Daoy (cell line): ENCODE results near the gene CLCN1. TPM values are rescaled to one million over a fixed set of nuclear protein-coding genes. Genes with fewer than 3 reads are reported as not detected.
A peak's percentile ranks its signal among the peaks of the same experiment; 100 is the strongest.

Experiments used
- DNase-seq: peaks from one replicate; pipeline ENCODE4 v3.0.0-alpha.2; 2015; ENCODE audit warnings: low read depth
- total RNA-seq: library from RNA; depleted of rRNA; stranded (reverse); fragments of >200 nt; shearing (Covaris generic); gene quantifications from 2 replicates; pipeline ENCODE4 v1.2.3, GENCODE V29; 2014

CLCN1 gene
- total RNA-seq, 1 experiment from 2014 or later: 0.23 TPM

DNA sequence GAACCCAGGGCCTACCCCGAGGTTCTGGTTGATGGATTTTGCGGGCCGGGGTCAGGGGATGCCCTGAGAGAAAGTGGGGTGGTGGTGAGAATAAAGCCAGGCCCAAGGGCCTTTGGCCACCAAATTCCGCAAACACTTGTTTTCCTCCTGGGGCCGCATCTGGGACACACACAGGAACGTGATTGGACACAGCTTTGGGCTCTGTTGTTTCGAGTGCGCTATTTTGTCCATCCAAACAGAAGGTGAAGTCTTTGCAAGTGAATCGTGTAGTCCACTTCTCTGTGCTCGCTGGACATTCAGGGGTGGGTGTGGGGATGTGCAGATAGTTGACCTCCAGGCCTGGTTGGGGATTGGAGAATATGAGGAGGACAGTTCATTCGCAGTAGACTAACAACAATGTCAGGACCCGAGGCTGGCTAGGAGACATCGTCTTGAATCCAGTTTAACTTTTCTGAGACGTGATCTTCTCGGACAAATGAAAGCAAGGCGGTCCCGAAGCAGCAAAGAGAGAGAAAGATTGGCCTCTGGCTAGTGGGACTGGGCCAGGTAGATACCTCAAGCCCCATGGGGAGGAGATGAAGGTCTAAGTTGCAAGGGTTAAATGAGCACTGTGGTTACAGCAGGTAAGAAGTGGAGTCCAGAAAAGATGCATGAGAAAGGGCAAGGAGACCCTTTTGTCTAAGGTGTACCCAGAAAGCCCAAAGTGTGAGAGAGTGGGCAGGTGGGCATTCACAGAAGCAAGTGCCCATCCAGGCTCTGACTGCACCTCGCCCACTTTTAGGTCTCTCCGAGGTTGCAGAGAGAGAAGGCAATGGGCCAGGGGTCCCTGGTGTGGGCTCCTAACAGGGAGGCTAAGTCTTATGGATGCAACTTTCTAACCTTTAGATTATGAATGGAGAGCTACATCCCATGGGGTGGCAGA, 47.4 kb downstream of the CLCN1 start:
- DNase-seq: no peak

DNA sequence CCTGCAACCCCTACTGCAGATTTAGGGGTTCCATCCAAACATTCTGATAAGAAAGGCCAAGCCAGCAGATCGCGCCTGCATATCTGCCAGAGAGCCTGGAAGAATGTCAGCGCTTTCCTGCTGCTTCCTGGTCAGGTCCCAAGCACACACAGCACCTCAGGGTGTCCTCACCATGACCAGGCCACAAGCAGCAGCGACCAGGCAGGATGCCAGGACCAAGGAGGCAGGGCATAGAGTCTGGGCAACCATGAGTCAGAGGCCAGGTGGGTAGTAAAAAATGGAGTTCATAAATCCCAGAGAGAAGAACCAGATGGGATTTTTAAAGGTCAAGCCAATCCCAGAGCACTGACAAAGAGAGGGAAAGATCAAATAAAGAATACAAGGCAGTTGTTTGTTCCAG, 52.1 kb downstream of the CLCN1 start:
- DNase-seq: peak; percentile 88

DNA sequence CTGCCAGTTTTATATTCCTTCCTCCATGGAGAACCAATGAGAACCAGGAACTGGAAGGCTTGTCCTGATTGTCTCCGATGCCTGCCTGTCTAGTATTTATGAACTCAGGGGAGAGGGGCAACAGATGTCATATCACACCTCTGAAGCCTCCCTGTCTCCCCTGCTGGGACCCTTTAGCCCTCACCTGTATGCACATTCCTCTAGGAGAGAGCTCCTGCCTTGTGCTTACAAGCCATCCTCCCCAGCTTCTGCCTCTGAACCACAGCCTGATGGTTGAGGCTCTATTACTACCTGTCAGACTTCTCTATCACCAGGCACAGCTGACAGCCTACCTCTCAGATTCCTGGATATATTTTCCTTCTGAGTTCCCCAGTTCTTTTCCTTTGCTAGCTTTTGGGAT, 52.5 kb downstream of the CLCN1 start:
- DNase-seq: no peak

DNA sequence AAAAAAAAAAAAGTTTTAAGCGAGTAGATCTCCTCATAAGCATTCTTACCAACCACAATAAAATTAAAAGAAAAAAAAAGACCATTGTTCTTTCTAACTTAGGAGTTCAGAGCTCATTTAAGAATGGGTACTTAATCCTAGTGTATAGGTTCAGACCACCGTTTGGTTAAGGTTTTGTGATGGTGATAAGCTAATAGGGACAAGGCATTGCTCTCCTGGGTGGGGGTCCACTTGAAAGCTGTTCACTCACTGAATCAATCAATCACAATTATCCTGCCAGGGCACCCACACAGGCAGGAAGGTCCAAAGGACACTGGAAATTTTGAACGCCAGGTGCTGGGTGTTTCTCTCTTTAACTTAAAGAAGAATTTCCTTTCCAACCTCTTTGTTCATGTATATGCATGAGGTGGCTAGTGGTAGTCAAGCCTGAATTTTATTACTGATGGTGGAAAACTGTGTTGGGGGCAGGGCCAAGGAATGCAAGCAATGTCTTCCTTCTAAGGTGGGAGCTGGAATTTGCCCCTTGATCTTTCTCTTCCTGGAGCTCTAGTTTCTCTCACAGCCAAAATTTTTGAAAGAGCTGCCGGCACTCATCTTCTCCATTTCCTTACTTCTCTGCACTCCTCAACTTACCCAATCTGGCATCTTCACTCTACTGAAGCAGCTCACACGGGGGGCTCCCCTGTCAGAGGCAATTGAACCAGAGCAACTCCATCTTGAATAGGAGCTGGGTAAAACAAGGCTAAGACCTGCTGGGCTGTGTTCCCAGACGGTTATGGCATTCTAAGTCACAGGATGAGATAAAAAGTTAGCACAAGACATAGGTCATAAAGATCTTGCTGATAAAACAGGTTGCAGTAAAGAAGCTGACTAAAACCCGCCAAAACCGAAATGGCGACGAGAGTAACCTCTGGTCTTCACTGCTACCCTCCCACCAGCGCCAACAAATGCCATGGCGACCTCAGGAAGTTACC, 54.1 kb downstream of the CLCN1 start:
- no peak for DNase-seq

DNA sequence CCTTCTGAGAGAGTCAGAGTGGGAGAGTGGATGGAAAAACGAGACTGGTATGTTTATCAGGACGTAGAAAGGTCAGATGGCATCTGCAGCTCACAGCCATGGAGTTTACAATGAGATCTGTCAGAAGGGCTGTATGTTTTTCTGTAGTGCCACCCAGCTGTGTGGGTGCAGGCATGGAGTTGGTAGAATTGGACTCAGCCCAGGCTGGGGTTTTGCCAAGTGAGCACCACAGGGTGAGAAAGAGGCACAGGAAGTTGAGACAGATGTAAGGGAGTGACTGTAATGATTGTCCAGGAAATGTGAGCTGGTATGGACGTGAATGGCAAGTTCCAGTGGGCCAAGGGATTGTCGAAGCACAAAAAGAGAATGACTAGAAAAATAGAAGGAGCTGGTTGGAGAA, 56.2 kb downstream of the CLCN1 start:
- peak; percentile 77 for DNase-seq

DNA sequence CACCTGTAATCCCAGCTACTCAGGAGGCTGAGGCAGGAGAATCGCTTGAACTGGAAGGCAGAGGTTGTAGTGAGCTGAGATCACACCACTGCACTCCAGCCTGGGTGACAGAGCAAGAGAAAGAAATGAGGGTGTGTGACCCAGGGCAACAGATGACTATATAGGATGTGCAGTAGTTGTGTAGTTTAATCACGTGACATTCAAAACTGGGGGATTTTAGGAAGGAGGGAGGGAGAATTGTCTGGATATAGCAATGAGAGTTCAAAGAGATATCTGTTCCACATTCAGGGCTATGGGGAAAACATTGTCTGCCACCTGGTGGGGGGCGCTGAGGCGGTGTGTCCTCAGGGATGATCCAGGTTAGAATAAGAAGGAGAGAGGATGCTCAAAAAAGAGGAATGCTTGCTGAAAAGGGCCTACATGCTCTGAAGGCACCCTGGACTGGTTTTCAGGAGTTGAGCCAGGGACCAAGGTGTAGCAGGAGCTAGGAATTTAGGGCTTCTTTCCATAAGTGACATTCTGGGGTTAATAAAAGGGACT, 57.4 kb downstream of the CLCN1 start:
- no peak for DNase-seq

DNA sequence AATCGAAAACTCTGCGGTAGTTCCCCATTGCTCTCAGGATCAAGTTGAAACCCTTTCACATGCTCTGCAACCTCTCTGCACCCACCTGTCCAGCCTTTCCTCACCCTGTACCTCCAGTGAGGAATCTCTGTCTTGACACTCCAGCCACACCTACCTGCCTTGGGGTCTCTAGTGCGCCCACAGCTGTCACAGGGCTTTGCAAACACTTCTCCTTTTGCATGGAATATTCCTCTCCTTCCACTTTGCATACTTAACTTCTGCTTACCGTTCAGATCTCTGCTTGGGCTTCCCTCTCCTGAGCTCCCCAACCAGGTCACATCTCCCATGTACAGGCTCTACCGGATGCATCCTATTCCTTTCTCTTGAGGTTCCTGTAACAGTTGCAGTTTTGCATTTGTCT, 58.6 kb downstream of the CLCN1 start:
- DNase-seq: no peak

DNA sequence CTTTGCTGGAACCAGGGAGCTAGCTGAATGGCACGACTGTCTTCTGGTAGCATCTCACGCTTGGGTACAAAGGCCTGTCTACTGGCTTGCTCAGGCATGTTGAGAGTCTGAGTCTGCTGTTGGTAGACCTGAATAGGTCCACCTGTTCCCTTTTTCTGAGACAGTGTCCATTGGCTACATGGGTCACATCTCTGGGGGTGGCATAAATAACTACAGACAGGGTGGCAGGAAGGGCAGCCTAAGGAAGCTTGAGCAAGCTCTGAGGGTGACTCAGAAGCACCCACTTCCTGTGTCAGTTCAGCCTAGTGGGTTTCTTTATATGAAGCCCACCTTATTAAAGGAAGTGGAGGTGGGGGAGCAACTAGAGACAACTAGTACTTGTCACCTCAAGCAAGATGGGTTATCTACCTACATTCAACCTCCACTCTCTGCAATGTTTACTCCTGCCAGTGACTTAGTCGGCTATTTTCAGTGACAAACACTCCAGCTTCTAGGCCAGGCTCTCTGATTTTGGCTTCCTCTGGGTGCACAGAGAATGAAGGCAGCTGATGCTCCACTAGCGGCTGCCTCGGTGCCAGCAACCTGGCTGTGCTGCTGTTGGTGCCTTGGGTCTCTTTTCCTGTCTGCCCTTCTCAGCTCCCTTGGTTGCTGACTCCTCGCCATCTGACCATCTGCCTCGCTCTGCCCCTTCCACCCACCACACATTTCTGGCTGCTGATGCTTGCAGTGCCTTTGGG, 59.6 kb downstream of the CLCN1 start:
- peak; percentile 55 for DNase-seq

DNA sequence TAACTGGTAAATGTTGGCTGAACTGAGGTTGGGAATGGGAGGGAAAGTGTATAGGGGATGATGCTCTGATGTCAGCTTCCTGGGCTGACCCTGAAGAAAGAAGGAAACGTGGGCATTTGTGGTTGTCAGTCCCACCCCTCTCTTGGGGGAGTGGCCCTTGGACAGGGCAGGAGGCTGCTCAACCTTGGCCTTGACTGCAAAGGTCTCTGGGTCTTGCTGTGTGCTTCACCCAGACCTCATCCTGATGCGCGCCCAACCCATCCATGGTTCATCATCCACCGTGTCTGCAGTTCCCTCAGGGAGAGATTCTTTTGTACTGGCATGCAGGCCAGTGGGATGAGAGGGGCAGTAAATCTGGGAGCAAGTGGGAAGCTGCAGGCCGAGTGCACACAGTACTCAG, 60.5 kb downstream of the CLCN1 start:
- DNase-seq: no peak

DNA sequence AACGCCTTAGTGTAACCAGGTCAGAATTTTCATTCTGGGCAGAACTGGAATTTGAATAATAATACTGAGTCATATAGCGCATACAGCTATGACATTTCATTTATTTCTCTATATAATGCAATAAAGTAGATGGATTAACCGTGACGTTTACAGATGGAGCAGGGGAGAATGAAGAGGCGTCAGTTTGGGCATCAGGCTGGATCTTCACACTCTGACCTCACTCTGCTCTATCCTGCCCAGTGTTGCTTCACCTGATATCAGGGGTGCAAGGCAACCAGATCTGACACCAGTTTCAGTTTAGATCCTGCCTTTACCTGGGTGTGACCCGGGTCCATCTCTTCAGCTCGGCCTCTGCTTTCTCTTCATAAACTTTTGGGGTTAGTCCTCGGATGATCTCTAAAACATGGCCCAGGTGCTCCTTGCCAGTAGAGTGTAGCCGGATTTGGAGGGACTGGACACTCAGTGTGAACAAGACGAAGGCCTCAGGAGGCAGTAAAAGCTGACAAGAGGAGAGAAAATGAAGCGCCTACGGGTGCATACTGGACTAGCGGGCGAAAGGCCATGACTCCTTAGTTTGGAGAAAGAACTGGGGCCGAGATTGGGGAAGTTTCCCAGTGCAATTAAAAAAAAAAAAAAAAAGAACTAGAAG, 63.8 kb downstream of the CLCN1 start:
- no peak for DNase-seq

DNA sequence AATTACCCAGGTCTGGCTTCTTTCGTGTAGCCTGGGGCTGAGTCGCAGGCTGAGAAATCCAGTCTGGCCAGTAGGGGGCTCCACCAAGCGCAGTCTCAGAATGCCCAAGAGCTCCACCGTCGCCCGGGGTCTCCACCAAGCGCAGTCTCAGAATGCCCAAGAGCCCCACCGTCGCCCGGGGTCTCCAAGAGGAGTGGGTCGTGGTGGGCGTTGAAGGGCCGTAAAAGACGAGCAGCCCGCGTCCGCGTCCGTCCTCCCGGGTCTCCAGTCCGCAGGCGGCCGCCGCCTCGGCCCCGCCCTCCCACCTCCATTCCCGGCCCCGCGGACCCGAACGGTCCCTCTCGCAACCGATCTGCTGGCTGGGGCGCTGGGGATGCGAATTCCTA, 64.3 kb downstream of the CLCN1 start:
- DNase-seq: peak; percentile 93

DNA sequence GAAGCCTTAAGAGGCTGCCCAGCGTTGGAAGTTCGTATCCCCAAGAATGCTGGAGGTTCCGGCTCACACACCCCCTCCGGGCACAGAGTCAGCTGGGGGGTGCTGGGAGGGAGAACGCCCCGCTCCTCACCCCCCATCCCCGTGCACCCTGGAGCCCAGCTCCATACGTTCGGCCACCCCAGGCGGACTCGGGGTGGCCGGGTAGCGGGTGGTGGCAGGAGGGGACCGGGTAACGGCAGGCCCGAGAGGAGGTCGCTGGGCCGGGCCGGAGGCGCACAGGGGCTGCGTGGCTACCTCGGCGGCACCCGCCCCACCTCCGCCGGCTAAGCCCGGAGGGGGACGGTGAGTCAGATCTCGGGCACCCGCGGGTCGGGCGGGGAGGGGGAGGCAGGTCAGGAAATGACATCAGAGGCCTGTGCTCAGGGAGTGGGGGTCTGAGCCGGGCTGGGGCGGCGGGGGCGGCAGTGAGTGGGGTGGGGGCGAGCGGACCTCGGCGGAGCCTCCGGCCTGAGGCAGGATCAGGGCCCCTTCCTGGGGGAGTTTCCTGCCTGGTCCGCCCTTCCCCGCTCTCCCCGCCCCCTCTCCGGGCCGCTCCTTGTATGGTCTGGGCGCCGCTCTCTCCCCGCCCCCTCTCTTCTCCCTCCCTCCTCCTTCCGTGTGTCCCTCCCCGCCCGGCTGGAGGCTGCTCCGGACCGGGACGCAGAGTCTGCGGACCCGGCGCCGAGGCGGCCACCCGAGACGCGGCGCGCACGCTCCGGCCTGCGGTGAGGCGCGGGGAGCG, 64.9 kb downstream of the CLCN1 start, which contains the start of gene ZYX:
TSS of gene ZYX (plus strand) at position 700 of the 781 bp plus-strand sequence. CDS start 227 bp downstream, outside the sequence.
- peak; percentile 99 for DNase-seq

DNA sequence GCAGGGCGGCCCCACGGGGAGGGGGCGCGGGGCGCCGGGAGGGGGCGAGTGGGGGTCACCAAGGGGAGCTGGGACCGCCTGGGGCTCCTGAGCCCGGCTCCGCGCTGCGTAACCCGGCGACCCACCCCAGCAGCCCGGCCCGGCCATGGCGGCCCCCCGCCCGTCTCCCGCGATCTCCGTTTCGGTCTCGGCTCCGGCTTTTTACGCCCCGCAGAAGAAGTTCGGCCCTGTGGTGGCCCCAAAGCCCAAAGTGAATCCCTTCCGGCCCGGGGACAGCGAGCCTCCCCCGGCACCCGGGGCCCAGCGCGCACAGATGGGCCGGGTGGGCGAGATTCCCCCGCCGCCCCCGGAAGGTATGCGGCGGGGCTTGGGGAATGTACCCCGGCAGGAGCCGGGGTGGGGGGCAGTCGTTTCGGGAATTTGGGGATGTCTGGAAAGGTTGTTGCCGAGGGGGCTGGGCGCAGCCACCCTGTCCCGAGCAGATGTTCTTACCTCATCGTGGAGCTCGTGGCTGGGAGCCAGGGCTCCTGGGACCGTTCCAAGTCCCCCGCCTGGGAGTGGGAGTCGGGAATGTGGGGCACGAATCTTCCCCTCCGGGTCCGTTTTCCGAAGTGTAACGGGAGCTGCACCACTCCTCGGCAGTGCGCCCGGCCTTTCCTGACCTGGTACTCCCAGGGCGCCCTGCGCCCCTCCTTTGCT, 65.7 kb downstream of the CLCN1 start:
- DNase-seq: peak; percentile 78

DNA sequence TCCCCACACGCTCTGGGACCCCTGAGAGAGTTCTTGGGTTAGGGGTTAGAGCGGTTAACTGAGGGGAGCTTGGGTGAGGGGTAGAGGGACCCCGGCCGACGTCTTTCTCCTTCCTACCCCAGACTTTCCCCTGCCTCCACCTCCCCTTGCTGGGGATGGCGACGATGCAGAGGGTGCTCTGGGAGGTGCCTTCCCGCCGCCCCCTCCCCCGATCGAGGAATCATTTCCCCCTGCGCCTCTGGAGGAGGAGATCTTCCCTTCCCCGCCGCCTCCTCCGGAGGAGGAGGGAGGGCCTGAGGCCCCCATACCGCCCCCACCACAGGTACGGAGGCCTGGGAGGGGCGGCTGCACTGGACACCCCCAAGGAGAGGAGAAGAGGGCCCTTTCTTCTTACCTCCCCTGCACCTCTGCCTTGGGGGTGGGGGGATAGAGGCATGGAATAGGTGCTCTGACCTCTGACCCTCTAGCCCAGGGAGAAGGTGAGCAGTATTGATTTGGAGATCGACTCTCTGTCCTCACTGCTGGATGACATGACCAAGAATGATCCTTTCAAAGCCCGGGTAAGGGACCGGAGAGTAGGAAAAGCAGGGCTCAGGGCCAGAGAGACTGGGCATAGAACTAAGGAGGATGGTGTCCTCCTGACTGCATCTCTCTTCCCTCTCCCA, 66.3 kb downstream of the CLCN1 start:
- peak; percentile 16 for DNase-seq

DNA sequence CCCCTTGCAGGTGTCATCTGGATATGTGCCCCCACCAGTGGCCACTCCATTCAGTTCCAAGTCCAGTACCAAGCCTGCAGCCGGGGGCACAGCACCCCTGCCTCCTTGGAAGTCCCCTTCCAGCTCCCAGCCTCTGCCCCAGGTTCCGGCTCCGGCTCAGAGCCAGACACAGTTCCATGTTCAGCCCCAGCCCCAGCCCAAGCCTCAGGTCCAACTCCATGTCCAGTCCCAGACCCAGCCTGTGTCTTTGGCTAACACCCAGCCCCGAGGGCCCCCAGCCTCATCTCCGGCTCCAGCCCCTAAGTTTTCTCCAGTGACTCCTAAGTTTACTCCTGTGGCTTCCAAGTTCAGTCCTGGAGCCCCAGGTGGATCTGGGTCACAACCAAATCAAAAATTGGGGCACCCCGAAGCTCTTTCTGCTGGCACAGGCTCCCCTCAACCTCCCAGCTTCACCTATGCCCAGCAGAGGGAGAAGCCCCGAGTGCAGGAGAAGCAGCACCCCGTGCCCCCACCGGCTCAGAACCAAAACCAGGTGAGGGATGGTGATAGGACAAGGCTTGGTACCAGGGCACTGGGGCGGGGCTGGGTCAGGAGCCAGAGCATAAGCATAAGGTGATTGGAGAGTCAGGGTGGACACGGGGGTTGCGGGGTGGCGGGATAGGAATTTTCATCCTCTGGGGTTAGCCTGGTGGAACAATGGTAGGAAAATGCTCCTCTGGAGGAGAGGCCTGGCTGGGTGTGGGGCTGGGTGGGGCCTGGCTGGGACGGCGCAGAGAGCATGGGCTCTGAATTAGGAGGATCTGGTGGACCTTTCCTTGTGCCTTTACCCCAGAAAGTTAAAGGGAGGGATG, 67.1 kb downstream of the CLCN1 start:
- DNase-seq: peak; percentile 11

DNA sequence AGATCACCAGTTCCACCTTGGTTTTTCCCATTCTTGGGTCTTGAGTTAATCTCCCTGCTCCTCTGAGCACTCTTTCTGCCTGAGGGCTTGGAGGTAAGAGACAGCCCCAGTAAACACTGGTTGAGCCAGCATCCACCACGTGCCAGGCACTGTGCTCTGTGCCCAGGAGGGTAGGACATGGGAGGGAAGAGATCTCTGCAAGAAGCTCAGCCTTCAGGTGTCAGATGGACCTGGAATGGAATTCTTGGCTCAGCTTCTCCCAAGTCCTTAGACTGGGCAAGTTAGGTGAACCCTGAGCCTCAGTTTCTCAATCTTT, 67.7 kb downstream of the CLCN1 start:
- DNase-seq: peak; percentile 7

DNA sequence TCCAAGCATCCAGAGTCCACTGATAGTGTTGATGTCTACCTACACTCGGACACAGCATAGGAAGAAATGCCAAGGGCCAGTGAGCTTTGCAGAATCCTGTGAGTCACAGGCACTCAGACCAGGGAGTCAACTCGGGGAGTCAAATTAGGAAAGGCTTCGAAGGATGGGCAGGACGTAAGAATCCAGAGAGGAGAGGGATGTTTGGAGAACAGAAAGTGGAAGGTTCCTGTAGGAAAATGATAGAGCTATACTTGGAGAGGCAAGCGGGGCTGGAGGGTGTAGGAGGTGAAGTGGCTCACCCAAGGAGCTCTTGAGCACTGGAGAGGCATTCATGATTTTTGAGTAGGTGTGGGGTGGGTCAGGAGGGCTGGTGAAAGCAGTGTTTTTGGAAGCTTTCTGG, 68.2 kb downstream of the CLCN1 start:
- DNase-seq: no peak
